Ishikawa (cell line): ENCODE measurements around the gene DDX23.

Experiments used
- CEBPB ChIP-seq: IDR thresholded peaks from 2 replicates; pipeline ENCODE4 v1.6.1; 2012
- EP300 ChIP-seq: IDR thresholded peaks from 2 replicates; pipeline ENCODE4 v1.6.1; 2012; ENCODE audit warnings: borderline replicate concordance
- FOXM1 ChIP-seq: IDR thresholded peaks from 2 replicates; pipeline ENCODE4 v1.6.1; 2012; ENCODE audit warnings: low read depth, borderline replicate concordance
- RAD21 ChIP-seq: IDR thresholded peaks from 2 replicates; pipeline ENCODE4 v1.6.1; 2012; ENCODE audit warnings: low read depth
- YY1 ChIP-seq: IDR thresholded peaks from 2 replicates; pipeline ENCODE4 v1.6.1; 2012; ENCODE audit warnings: low read depth
- TF ChIP-seq, protein P1 (sequence below): IDR thresholded peaks from 2 replicates; pipeline ENCODE4 v1.6.1; 2012

DNA sequence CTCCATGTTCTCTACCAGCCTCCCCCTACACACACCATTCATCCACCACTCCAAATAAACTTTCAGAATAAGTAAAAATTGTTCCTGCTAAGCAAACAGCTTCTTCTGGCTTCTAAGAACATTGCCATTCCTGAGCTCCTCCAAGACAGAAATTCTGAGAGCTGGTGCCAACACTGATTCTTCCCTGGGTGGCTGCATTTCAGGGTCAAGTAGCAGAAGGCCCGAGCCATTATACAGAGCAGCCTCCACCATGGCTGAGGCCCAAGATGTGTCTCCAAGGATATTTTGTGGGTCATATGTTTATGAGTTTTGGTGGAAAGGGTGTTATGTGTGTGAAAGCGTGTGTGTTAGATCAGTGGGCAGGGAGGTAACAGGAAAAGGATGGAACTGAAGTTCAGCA lies 17.2 kb upstream of the DDX23 start:
- TF ChIP-seq YY1, result no peak
- TF ChIP-seq EP300, result no peak
- TF ChIP-seq CEBPB, result no peak
- TF ChIP-seq FOXM1, result no peak
- no peak for TF ChIP-seq RAD21
- TF ChIP-seq, protein P1, sequence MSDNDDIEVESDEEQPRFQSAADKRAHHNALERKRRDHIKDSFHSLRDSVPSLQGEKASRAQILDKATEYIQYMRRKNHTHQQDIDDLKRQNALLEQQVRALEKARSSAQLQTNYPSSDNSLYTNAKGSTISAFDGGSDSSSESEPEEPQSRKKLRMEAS, result no peak
